Testis (tissue), 2 donors: ENCODE data around the gene SYNGR1.

Source experiments
- CTCF ChIP-seq, 3 experiments: fragments of 450-650 bp in 2 of 3; fragments of 200-600 bp in 1 of 3; sonication (generic) in 1 of 3; IDR thresholded peaks; one replicate each; pipeline ENCODE4 v1.5.1; 2016 to 2019; ENCODE audit warnings: antibody characterized with exemption in 3 of 3, mild to moderate bottlenecking in 2 of 3, moderate library complexity in 1 of 3
- POLR2A ChIP-seq: fragments of 450-650 bp; IDR thresholded peaks from one replicate; pipeline ENCODE4 v1.6.1; 2017; ENCODE audit warnings: antibody characterized with exemption, mild to moderate bottlenecking, moderate library complexity

DNA sequence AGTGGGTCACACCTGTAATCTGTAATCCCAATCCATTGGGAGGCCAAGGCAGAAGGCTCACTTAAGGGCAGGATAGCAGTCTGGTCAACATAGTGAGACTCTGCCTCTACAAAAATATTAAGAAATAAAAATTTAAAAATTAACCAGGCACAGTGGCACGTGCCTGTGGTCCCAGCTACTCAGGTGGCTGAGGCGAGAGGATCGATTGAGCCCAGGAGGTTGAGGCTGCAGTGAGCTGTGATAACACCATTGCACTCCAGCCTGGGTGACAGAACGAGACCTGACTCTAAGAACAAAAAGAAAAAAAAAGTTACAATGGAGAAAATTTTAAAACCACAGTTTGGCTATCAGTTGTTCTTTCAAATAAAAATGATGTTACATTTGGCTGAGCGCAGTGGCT, 13.4 kb upstream of the SYNGR1 start:
- TF ChIP-seq POLR2A, result no peak
- TF ChIP-seq CTCF (IDR thresholded peaks at IDR 0.05), result no peak
